ENCODE measurements around the gene PTCHD4.

Gene PTCHD4

DNA sequence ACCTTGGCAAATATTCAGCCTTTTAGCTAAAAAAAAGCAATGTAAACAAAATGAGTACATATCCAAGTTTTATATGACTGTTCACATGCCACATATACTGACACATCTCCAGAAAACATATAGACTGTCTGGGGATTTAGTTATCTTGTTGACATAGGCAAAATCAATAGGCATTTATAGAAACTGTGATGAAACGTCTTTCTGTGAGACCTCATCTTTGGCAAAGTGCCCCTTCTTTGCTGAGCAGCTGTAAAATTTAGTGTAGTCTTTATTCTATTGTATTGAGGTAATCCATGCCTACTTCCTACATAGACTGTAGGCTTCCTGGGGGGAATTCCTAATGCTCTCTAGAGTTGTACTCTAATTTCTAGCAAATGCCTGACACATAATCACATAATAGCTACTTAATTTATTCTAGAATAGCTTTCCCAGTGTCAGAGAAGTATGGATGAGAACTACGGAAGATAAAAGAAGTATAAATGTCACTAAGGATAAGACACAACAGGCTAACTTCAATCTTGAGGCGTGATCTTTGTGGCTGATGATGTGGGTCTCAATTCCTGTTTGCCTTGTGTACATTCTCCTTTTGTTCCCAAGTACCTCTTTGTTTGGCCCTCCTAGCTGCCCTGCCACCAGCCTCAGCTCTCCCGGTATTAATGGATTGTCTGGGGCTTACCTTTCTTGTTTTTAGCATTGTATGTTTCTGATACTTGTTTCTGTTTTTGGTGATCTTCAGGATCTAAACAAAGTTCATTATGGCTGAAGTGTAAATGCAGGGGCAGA lies 30.6 kb downstream of the PTCHD4 start:
- no peaks in the 10 kb centered on the region for H3K4me1 Mint-ChIP-seq (ENCODE audit: low read depth)
- H3K27me3 Mint-ChIP-seq, result no peaks in the 10 kb centered on the region
- H3K27ac Mint-ChIP-seq, result no peak overlapping the region
- H3K9me3 Mint-ChIP-seq (ENCODE audit: low read depth), result peaks cover 3% of the 10 kb centered on the region
- no peak overlapping the region for H3K4me3 Mint-ChIP-seq
- H3K36me3 Mint-ChIP-seq, result no peaks in the 10 kb centered on the region

DNA sequence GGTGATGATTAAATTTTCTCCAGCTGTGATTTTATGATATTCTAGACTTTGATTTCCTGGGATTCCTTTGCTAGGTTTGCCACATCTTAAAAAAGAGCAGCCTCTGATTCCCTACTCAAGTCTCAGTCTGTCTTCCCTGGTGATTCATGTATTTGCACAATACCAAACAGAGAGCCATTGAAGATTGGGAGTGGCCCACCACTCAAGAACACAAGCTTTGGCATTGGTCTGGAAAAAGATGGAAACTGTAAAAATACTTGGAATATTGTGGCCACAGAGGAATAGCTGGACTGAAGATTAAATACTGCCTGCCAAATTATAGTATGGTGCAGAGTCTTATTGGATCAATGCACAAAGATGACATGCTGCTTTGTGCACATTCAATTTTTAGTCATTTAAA lies 32.9 kb downstream of the PTCHD4 start:
- no peaks in the 10 kb centered on the region for H3K27me3 Mint-ChIP-seq

GRCh38 chr6:48075181-48075580 lies 35.8 kb downstream of the PTCHD4 start:
- Mint-ChIP-seq H3K27me3 (peaks cover 9% of the 10 kb centered on the region), H3K4me1 (ENCODE audit: low read depth) (no peaks in the 10 kb centered on the region), H3K9me3 (ENCODE audit: low read depth) (no peaks in the 10 kb centered on the region), H3K36me3 (no peaks in the 10 kb centered on the region), H3K27ac (no peak overlapping the region), H3K4me3 (no peak overlapping the region)

More for the DNA sequence above, 32.9 kb downstream of the PTCHD4 start:
- no peaks in the 10 kb centered on the region for H3K36me3 Mint-ChIP-seq
- H3K27ac Mint-ChIP-seq, result no peak overlapping the region
- H3K4me3 Mint-ChIP-seq, result no peak overlapping the region
- no peaks in the 10 kb centered on the region for H3K9me3 Mint-ChIP-seq (ENCODE audit: low read depth)
- H3K4me1 Mint-ChIP-seq (ENCODE audit: low read depth), result no peaks in the 10 kb centered on the region

DNA sequence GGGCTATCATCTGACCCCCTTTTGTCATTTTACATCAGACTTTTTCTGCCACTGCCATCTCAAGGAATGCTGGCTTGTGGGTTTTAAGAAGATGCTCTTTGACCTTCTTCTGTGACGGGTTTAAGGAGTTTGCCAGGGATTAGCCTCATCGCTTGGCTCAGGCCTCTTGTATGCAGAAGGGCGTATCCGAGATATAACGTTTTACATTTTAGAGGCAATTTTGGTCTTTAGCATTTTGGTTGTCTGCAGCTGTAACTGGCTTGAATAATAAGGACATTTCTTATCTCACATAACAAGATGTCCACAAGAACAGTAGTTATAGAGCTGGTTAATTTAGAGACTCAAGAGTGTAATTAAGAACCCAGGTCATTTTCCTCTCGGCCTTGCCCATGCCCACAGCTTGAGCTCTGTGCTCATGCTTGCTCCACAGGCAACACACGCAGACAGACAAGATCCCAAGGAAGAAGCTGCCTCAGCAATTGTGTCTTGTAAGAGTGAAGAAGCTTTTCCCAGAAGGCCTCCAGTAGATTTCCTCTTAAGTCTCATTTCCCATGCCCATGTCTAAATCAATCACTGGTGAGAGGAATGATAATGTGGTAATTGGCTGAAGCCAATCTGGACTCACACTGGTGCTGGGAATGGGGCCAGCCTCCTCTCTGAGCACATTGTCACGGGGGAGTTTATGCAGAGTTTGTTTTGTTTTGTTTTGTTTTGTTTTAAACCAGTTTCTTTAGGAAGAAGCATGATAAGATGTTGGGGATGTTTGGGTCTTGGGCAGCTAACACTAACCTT lies 36.8 kb downstream of the PTCHD4 start:
- Mint-ChIP-seq H3K4me3 (no peak overlapping the region), H3K27ac (no peak overlapping the region), H3K27me3 (peaks cover 11% of the 10 kb centered on the region), H3K4me1 (ENCODE audit: low read depth) (peaks cover 3% of the 10 kb centered on the region), H3K36me3 (no peaks in the 10 kb centered on the region), H3K9me3 (ENCODE audit: low read depth) (no peaks in the 10 kb centered on the region)

DNA sequence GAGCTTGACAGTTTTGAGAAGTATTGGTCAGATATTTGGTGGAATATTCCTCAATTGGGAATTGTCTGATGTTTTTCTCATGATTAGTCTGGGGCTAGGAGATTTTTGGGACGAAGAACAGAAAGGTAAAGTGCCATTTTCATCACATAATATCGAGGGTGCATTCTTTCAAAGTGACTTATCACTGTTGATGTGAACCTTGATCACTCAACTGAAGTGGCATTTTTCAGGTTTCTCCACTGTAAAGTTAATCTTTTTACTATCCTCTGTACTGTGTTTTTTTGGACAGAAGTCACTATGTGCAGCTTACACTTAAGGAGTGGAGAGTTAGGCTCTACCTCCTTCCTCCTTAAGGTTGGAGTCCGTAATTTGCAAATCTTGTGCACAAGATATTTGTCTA lies 39.2 kb downstream of the PTCHD4 start:
- Mint-ChIP-seq H3K9me3 (ENCODE audit: low read depth) (no peaks in the 10 kb centered on the region), H3K27me3 (peaks cover 19% of the 10 kb centered on the region), H3K27ac (no peak overlapping the region), H3K4me3 (no peak overlapping the region), H3K36me3 (no peaks in the 10 kb centered on the region), H3K4me1 (ENCODE audit: low read depth) (peaks cover 3% of the 10 kb centered on the region)

DNA sequence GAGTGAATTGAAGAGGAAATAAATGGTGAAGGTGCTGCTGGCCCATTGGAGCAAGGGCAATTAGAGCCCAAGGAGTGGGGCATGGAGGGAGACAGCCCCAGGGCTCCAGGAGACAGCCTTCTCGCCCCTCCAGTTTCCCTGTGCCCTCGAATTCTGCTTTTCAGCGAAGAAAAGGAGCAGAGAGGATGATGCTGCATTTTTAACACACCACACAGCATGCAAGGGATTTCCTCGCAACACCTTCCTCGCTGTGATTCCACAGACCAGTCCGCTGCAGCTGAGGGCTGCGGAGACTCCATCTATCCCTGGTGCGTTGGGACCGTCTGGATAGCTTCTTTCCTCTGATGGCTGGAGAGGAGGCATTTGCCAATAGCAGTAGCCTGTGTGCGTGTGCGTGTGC lies 41.7 kb downstream of the PTCHD4 start:
- no peaks in the 10 kb centered on the region for H3K36me3 Mint-ChIP-seq
- H3K27me3 Mint-ChIP-seq, result peaks cover 21% of the 10 kb centered on the region
- H3K4me1 Mint-ChIP-seq (ENCODE audit: low read depth), result peaks cover 3% of the 10 kb centered on the region
- no peak overlapping the region for H3K27ac Mint-ChIP-seq
- H3K9me3 Mint-ChIP-seq (ENCODE audit: low read depth), result no peaks in the 10 kb centered on the region
- H3K4me3 Mint-ChIP-seq, result no peak overlapping the region

DNA sequence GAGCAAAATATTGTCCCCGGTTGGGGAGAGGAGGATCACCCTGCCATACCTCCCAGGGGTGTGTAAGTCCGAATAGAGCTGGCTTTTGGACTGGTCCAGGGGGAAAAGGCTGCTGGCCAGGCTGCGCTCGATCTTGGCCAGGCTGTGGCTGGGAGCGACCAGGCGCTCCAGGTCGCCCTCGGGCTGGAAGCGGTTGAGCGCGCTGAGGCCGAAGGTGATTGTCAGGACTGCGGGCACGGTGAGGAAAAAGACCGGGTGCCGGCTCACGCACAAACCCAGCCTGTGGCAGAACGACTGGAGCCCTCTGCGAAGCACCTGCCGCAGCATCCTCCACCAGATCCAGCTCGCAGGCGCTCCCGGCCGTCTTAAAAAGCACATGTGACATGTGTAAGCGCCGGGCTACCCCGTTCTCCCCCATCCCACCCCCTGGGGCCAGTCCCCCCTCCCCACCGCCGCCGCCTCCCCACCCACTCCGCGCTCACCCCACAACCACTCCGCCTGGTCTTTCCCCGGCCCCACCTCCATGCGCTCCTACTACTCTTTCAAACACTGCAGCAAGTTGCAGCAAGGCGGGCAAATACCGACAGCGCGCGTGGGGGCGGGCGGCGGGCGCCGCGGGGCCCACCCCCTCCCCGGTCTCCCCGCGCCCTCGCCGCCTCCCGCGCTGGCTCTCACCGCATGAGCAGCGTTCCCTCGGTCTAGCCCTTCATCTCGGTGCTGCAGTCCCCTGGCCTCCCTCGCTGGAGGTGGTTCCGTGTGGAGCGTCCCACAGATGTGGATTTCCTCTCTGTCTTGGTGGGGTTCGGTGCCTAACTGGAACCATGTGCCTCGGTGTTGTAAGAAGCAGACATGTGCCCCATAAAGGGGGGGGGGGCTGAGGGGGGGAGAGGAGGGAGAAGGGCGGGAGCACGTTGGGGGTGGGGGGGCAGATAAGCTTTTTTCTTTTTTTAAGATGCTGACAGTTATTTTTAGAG lies 42.4 kb downstream of the PTCHD4 start:
- Mint-ChIP-seq H3K4me1 (ENCODE audit: low read depth) (peaks cover 3% of the 10 kb centered on the region), H3K27ac (no peak overlapping the region), H3K36me3 (no peaks in the 10 kb centered on the region), H3K9me3 (ENCODE audit: low read depth) (no peaks in the 10 kb centered on the region), H3K27me3 (peaks cover 21% of the 10 kb centered on the region), H3K4me3 (no peak overlapping the region)

GRCh38 chr6:48067886-48068277 lies 43.1 kb downstream of the PTCHD4 start:
- Mint-ChIP-seq H3K27ac (no peak overlapping the region), H3K27me3 (peaks cover 21% of the 10 kb centered on the region), H3K4me1 (ENCODE audit: low read depth) (peaks cover 3% of the 10 kb centered on the region), H3K36me3 (no peaks in the 10 kb centered on the region), H3K4me3 (no peak overlapping the region), H3K9me3 (ENCODE audit: low read depth) (no peaks in the 10 kb centered on the region)

GRCh38 chr6:48067148-48067712 lies 43.8 kb downstream of the PTCHD4 start:
- no peaks in the 10 kb centered on the region for H3K9me3 Mint-ChIP-seq (ENCODE audit: low read depth)
- no peak overlapping the region for H3K4me3 Mint-ChIP-seq
- H3K4me1 Mint-ChIP-seq (ENCODE audit: low read depth), result peaks cover 3% of the 10 kb centered on the region
- peaks cover 20% of the 10 kb centered on the region for H3K27me3 Mint-ChIP-seq
- no peak overlapping the region for H3K27ac Mint-ChIP-seq
- no peaks in the 10 kb centered on the region for H3K36me3 Mint-ChIP-seq

DNA sequence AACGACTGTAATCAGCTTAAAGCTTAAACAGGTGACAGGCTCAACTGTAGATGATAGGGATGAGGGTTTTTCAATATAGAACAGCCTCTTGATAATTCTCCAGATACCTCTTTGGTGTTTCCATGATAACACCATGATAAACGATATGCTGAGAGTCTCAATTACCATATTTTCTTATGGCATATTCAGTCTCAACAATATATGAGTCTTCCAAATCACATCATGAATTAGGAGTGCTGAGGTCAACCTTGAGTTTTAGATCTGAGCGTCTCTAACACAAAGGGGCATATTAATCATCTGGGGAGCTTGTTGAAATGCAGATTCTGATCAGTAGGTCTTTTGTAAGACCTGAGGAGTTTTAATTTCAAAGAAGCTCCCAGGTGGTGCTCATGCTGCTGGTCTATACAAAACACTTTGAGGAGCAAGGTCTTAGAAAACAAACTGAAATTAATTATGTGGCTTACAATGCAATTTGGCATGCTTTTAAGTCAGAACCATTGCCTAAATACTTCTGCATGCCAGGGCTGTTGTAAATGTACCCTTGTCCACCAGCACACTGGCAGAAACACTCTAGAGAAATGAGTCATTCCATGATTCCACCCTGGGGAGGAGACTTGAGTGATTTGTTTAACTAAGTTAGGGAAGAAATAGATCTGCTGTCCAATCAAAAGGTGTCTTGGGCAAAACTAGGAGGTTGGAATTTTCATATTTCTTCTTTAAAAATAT lies 49.6 kb downstream of the PTCHD4 start:
- Mint-ChIP-seq H3K9me3 (ENCODE audit: low read depth) (no peaks in the 10 kb centered on the region), H3K4me1 (ENCODE audit: low read depth) (no peaks in the 10 kb centered on the region), H3K4me3 (no peak overlapping the region), H3K27me3 (peaks cover 5% of the 10 kb centered on the region), H3K27ac (no peak overlapping the region), H3K36me3 (no peaks in the 10 kb centered on the region)
